ENCODE results near the gene ADAM15.

GRCh38 chr1:155049651-155050559, 1.2 kb upstream of the ADAM15 start:
- TF ChIP-seq CTCF (IDR thresholded peaks at IDR 0.05) (no peak), POLR2A (IDR thresholded peaks at IDR 0.05) (no peak)
